Keratinocyte (primary cell): ENCODE data around the gene ZNF226. TPM values are rescaled to one million over a fixed set of nuclear protein-coding genes. Genes with fewer than 3 reads are reported as not detected.
A peak's percentile ranks its signal among the peaks of the same experiment; 100 is the strongest.
"Not testable (repeated sequence)": the region's sequence is repeated elsewhere in the genome, so short reads cannot be mapped to it uniquely, and the experiment has no call there.

Source experiments
- DNase-seq: peaks from one replicate; pipeline ENCODE4 v3.0.0-alpha.2; 2011; ENCODE audit warnings: low read depth, missing footprints, low spot score
- FAIRE-seq: peaks from 2 replicates; lab custom pipeline; 2011; peaks lifted over from hg19 to GRCh38; lab: Jason Lieb, UNC
- H2AFZ ChIP-seq: 2 replicates; pipeline ENCODE4 v1.6.0; 2012; ENCODE audit warnings: low read length, control low read depth, inconsistent platforms; ENCODE audit not compliant: control insufficient read depth
- H3K27ac ChIP-seq: 2 replicates; pipeline ENCODE4 v1.5.1; 2011; ENCODE audit warnings: low read length; ENCODE audit not compliant: control insufficient read depth, insufficient read depth
- H3K27me3 ChIP-seq: 3 replicates; pipeline ENCODE4 v1.6.0; 2011; ENCODE audit warnings: low read length; ENCODE audit not compliant: control insufficient read depth, insufficient read depth; ENCODE audit errors: extremely low read depth
- H3K36me3 ChIP-seq, 2 experiments: 2 replicates in 1 of 2; 3 replicates in 1 of 2; pipeline ENCODE4 v1.5.1; 2011; ENCODE audit warnings: low read length in 2 of 2, mild to moderate bottlenecking in 1 of 2; ENCODE audit not compliant: control insufficient read depth in 2 of 2, insufficient read depth in 2 of 2; ENCODE audit errors: extremely low read depth in 1 of 2
- H3K4me1 ChIP-seq: 3 replicates; pipeline ENCODE4 v1.5.1; 2011; ENCODE audit warnings: low read length; ENCODE audit not compliant: control insufficient read depth, insufficient read depth; ENCODE audit errors: extremely low read depth
- H3K4me2 ChIP-seq: 3 replicates; pipeline ENCODE4 v1.6.0; 2011; ENCODE audit warnings: low read depth, low read length; ENCODE audit not compliant: control insufficient read depth, insufficient read depth; ENCODE audit errors: extremely low read depth
- H3K4me3 ChIP-seq, 3 experiments: fragments of 200-600 bp in 1 of 3; sonication (generic) in 1 of 3; 2 replicates in 2 of 3; 3 replicates in 1 of 3; pipeline ENCODE4 v1.5.1; 2011 to 2016; ENCODE audit warnings: low read length in 3 of 3, mild to moderate bottlenecking in 3 of 3, control low read depth in 2 of 3, inconsistent platforms in 1 of 3, low read depth in 1 of 3, mixed read lengths in 1 of 3, mixed run types in 1 of 3, moderate library complexity in 1 of 3; ENCODE audit not compliant: control insufficient read depth in 2 of 3, insufficient read depth in 2 of 3; ENCODE audit errors: extremely low read depth in 1 of 3
- H3K79me2 ChIP-seq: 2 replicates; pipeline ENCODE4 v1.6.0; 2012; ENCODE audit warnings: low read length; ENCODE audit not compliant: control insufficient read depth, insufficient read depth
- H3K9ac ChIP-seq: 3 replicates; pipeline ENCODE4 v1.6.0; 2011; ENCODE audit warnings: low read length; ENCODE audit not compliant: control insufficient read depth, insufficient read depth; ENCODE audit errors: extremely low read depth
- H3K9me1 ChIP-seq: 3 replicates; pipeline ENCODE4 v1.6.0; 2011; ENCODE audit warnings: low read length; ENCODE audit not compliant: control insufficient read depth, insufficient read depth; ENCODE audit errors: extremely low read depth
- H3K9me3 ChIP-seq: 2 replicates; pipeline ENCODE4 v1.5.1; 2012; ENCODE audit warnings: low read depth, low read length; ENCODE audit not compliant: control insufficient read depth
- H4K20me1 ChIP-seq: 3 replicates; pipeline ENCODE4 v1.6.0; 2011; ENCODE audit warnings: low read length; ENCODE audit not compliant: control insufficient read depth, insufficient read depth; ENCODE audit errors: extremely low read depth
- CTCF ChIP-seq, 3 experiments: IDR thresholded peaks in 1 of 3; conservative IDR thresholded peaks in 1 of 3; optimal IDR thresholded peaks in 1 of 3; 2 replicates in 2 of 3; 3 replicates in 1 of 3; pipeline versions ENCODE3 to v1.5.1; 2011; ENCODE audit warnings: low read length in 3 of 3, mild to moderate bottlenecking in 3 of 3, moderate library complexity in 2 of 3, control low read depth in 1 of 3, inconsistent platforms in 1 of 3; ENCODE audit not compliant: insufficient read depth in 2 of 3; ENCODE audit errors: extremely low read depth in 1 of 3
- EZH2 ChIP-seq: IDR thresholded peaks from one replicate; pipeline ENCODE4 v1.6.1; 2012; ENCODE audit warnings: inconsistent platforms, mild to moderate bottlenecking, low read length, moderate library complexity
- dilution Hi-C: fragments of 300-500 bp; cut with MboI; formaldehyde crosslinking; loops from one replicate; pipeline ENCODE4 v1.7.0; 2020; ENCODE audit warnings: low sequenced_read_pairs; ENCODE audit not compliant: extremely low pct_ligation_motif_present
- polyA plus RNA-seq, 5 experiments: library from polyadenylated mRNA; depleted of rRNA in 3 of 5; stranded (reverse) in 3 of 5; stranded (forward) in 1 of 5; unstranded in 1 of 5; fragments of >200 nt; gene quantifications; 1 replicate in 1 of 5; 2 replicates in 3 of 5; 3 replicates in 1 of 5; pipeline versions ENCODE4 v1.2.1 to v1.2.3, GENCODE V29; 2011 to 2012; ENCODE audit warnings: missing spikeins in 2 of 5, low read depth in 1 of 5, low replicate concordance in 1 of 5

The ZNF226 gene
- polyA plus RNA-seq, 1 donor (not counting 4 experiments of a cell fraction or from before 2014, with no cell fraction given), result 16.4 TPM

DNA sequence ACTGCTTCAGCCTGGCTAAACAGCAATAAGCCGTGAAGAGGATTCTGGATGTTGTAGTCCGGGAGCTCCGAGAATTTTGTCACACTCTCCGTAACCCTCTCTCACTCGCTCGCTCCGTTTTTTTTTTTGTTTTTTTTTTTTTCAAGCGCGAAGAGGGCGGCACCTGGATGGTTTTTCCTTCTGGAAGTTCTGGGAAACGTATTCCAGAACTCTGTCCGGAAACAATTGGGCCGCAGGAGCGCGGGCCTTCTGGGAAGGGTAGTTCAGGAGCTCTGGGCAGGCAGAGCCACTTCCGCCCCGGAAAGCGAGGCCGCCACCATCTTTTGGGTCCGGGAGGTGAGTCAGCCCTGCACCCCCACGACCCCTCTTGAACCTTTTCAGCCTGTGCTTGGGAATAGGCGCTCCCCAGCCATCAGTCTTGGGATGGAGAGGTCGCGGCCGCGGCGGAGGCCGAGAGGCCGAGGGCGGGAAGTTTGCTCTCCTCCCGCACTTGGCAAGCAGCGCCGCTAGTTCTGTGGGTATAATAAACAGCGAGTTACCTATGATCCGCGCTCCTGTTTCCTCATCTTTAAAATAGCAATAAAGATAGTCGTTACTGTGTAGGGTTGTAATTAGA is 47.5 kb downstream of the ZNF226 start, which contains the start of gene ZNF227:
TSS of gene ZNF227 (plus strand) at position 283 of the 616 bp plus-strand sequence. CDS start 5,261 bp downstream, outside the sequence.
- peaks cover 3 to 4% of the 10 kb centered on the region in 2 experiments for H3K36me3 ChIP-seq
- H3K4me3 ChIP-seq, result peak within 1 kb of the TSS; percentile 70 to 93 (median 86)
- peak; percentile 80 for FAIRE-seq
- H3K4me2 ChIP-seq, result peak within 1 kb of the TSS; percentile 97
- DNase-seq, result peak; percentile 73
- peak within 1 kb of the TSS; percentile 71 for H3K27ac ChIP-seq
- dilution Hi-C loops, result no loop called here
- H4K20me1 ChIP-seq, result no peaks in the 10 kb centered on the region
- peak within 1 kb of the TSS; percentile 90 for H2AFZ ChIP-seq
- H3K9me1 ChIP-seq, result no peaks in the 10 kb centered on the region
- TF ChIP-seq EZH2 (no peak), CTCF (optimal IDR thresholded peaks at IDR 0.05 in 1 of 3, IDR thresholded peaks at IDR 0.05 in 1 of 3, conservative IDR thresholded peaks at IDR 0.05 in 1 of 3; ENCODE audit: extremely low read depth in 1 of 3, insufficient read depth in 2 of 3, low read length in 3 of 3) (no peak)
- peak within 1 kb of the TSS; percentile 80 for H3K9ac ChIP-seq
- H3K9me3 ChIP-seq, result no peaks in the 10 kb centered on the region
- peaks cover 16% of the 10 kb centered on the region for H3K4me1 ChIP-seq
- H3K79me2 ChIP-seq, result peaks cover 13% of the 10 kb centered on the region
- H3K27me3 ChIP-seq, result no peaks in the 10 kb centered on the region

- Histone ChIP-seq H2AFZ (peak overlapping the region; percentile 90), H3K4me2 (peak overlapping the region; percentile 97), H3K27me3 (no peaks in the 10 kb centered on the region), H3K9me1 (no peaks in the 10 kb centered on the region), H3K9ac (peak overlapping the region; percentile 80), H4K20me1 (no peaks in the 10 kb centered on the region), H3K4me3 (peak overlapping the region; percentile 70 to 93 (median 86)), H3K9me3 (no peaks in the 10 kb centered on the region), H3K36me3 (peaks cover 5 to 6% of the 10 kb centered on the region in 2 experiments), H3K79me2 (peaks cover 13% of the 10 kb centered on the region), H3K4me1 (peaks cover 14% of the 10 kb centered on the region), H3K27ac (peak overlapping the region; percentile 71)
- TF ChIP-seq EZH2 (no peak), CTCF (optimal IDR thresholded peaks at IDR 0.05 in 1 of 3, IDR thresholded peaks at IDR 0.05 in 1 of 3, conservative IDR thresholded peaks at IDR 0.05 in 1 of 3; ENCODE audit: extremely low read depth in 1 of 3, insufficient read depth in 2 of 3, low read length in 3 of 3) (no peak)
- DNase-seq, result no peak
- no peak for FAIRE-seq
- dilution Hi-C loops, result no loop called here
These were observed 48.0 kb downstream of the ZNF226 start for GRCh38 chr19:44212866-44213346.

GRCh38 chr19:44219926-44220325 is 55.0 kb downstream of the ZNF226 start:
- not testable (repeated sequence) for H3K9me3 ChIP-seq

More at GRCh38 chr19:44219926-44220325, 55.0 kb downstream of the ZNF226 start:
- H3K4me1 ChIP-seq, DNase-seq, H3K36me3 ChIP-seq, H3K4me2 ChIP-seq, H3K79me2 ChIP-seq, H3K9ac ChIP-seq, H3K27me3 ChIP-seq, H3K4me3 ChIP-seq, dilution Hi-C loops, H4K20me1 ChIP-seq, H2AFZ ChIP-seq, H3K9me1 ChIP-seq, H3K27ac ChIP-seq, FAIRE-seq: not testable (repeated sequence)
